ENCODE measurements around the gene ATP8B4. TPM values are rescaled to one million over a fixed set of nuclear protein-coding genes. Genes with fewer than 3 reads are reported as not detected.

Gene ATP8B4
- total RNA-seq, 5 donors from 2014 or later (not counting 1 experiment from before 2014, with no cell fraction given) = 0.72 to 2.4 (median 1.3) TPM

DNA sequence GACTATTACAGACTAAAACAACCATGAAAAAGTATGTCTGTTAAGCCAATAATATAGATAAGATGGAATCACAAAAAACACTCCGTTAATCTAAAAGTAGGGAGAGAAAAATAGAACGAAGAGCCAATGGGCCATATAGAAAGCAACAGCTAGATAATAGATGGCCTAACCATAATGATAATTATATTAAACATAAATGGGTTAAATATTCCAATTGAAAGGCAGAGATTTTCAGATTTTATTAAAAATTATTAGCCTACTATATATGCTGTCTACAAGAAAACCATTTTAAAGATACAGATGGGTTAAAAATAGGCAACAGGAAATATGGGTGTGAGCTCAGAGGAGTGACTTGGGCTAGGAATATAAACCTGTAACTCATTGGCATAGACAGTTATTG lies 76.3 kb downstream of the ATP8B4 start:
- no peak overlapping the region for H3K4me3 ChIP-seq (ENCODE audit: control insufficient read depth in 1 of 2, extremely low read depth in 1 of 2, low read length in 1 of 2)
- Mint-ChIP-seq H3K27me3 (peaks cover 0 to 4% of the 10 kb centered on the region in 2 donors), H3K4me3 (no peak overlapping the region), H3K27ac (no peak overlapping the region), H3K9me3 (peaks cover 10 to 14% (median 11%) of the 10 kb centered on the region in 3 donors), H3K4me1 (peaks cover 0 to 2% (median 0%) of the 10 kb centered on the region in 3 donors), H3K36me3 (no peaks in the 10 kb centered on the region)
- no peaks in the 10 kb centered on the region for H3K36me3 ChIP-seq (ENCODE audit: control insufficient read depth in 2 of 2, extremely low read depth in 1 of 2, insufficient read depth in 1 of 2, low read length in 1 of 2)
- DNase-seq (no peak), ATAC-seq (replicated peaks in 1 of 4) (no peak)
- H3K9me3 ChIP-seq = peaks cover 5% of the 10 kb centered on the region
- WGBS (ENCODE audit: insufficient coverage) = no CpG with 5 or more reads among the region's 2 CpGs
- no peaks in the 10 kb centered on the region for H3K4me1 ChIP-seq (ENCODE audit: control insufficient read depth in 1 of 2, extremely low read depth in 1 of 2, insufficient read depth in 2 of 2, low read length in 2 of 2)
- CTCF ChIA-PET = interaction anchor here in 1 of 2 donors (0.5 kb wide), 1 partner anchor 103 kb away, joined by 3 read pairs; no protein-coding TSS in a partner anchor
- H3K27ac ChIP-seq (ENCODE audit: low read length) = no peak overlapping the region
- POLR2A ChIA-PET = no interaction called here
- no peaks in the 10 kb centered on the region for H3K27me3 ChIP-seq (replicated peaks in 1 of 2; ENCODE audit: control insufficient read depth in 2 of 2, extremely low read depth in 1 of 2, insufficient read depth in 2 of 2, low read length in 1 of 2)

DNA sequence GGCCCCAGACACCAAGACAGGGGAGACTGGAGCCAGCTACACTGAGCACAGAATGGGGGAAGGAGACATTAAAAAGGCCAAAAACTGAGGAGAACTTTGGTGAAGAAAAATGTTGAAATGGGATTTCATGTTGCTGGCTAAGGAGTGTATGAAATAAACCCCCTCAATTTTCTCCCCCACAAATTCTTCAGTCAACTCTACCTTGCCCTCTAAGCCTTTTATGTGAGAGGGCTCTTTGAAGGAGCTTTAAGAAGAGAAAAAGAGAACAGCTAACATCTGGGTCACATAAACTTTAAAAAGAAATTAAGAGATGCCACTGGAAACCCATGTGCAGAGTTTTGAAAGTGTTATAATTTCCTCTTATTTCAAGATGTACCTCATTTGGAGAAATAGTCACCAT lies 88.6 kb downstream of the ATP8B4 start:
- H3K27ac ChIP-seq (ENCODE audit: low read length) = no peak overlapping the region
- ChIA-PET POLR2A (no interaction called here), CTCF (no interaction called here)
- no peak overlapping the region for H3K27ac Mint-ChIP-seq
- H3K4me3 ChIP-seq (ENCODE audit: control insufficient read depth in 1 of 2, extremely low read depth in 1 of 2, low read length in 1 of 2) = no peak overlapping the region
- peaks cover 1 to 4% of the 10 kb centered on the region in 2 donors for H3K27me3 Mint-ChIP-seq
- no peak for DNase-seq
- no peak for ATAC-seq (replicated peaks in 1 of 4)
- H3K27me3 ChIP-seq (replicated peaks in 1 of 2; ENCODE audit: control insufficient read depth in 2 of 2, extremely low read depth in 1 of 2, insufficient read depth in 2 of 2, low read length in 1 of 2) = no peaks in the 10 kb centered on the region
- H3K4me1 Mint-ChIP-seq = no peaks in the 10 kb centered on the region
- no peaks in the 10 kb centered on the region for H3K36me3 ChIP-seq (ENCODE audit: control insufficient read depth in 2 of 2, extremely low read depth in 1 of 2, insufficient read depth in 1 of 2, low read length in 1 of 2)
- no peak overlapping the region for H3K4me3 Mint-ChIP-seq
- no peaks in the 10 kb centered on the region for H3K9me3 ChIP-seq
- H3K4me1 ChIP-seq (ENCODE audit: control insufficient read depth in 1 of 2, extremely low read depth in 1 of 2, insufficient read depth in 2 of 2, low read length in 2 of 2) = no peaks in the 10 kb centered on the region
- no peaks in the 10 kb centered on the region for H3K36me3 Mint-ChIP-seq
- no peaks in the 10 kb centered on the region for H3K9me3 Mint-ChIP-seq

DNA sequence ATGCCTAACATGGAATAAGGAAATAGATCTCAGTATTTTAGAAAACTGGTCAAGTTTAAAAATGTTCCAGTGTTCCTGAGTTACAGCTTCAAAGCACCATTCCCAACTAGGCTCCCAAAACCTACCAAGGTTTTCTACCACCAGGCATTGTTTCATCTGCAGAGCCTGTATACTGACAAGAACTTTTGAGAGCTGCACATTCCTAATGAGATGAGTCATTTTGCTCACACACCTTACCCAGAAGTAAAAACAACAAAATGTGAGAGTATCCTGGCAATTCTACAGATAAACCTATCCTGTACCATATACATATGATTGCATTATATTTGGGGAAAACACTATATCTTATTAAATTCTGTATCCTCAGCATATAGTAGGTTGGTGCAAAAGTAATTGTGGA lies 90.7 kb downstream of the ATP8B4 start:
- Histone ChIP-seq H3K36me3 (ENCODE audit: control insufficient read depth in 2 of 2, extremely low read depth in 1 of 2, insufficient read depth in 1 of 2, low read length in 1 of 2) (no peaks in the 10 kb centered on the region), H3K4me3 (ENCODE audit: control insufficient read depth in 1 of 2, extremely low read depth in 1 of 2, low read length in 1 of 2) (no peak overlapping the region), H3K4me1 (ENCODE audit: control insufficient read depth in 1 of 2, extremely low read depth in 1 of 2, insufficient read depth in 2 of 2, low read length in 2 of 2) (no peaks in the 10 kb centered on the region), H3K9me3 (no peaks in the 10 kb centered on the region), H3K27ac (ENCODE audit: low read length) (no peak overlapping the region), H3K27me3 (replicated peaks in 1 of 2; ENCODE audit: control insufficient read depth in 2 of 2, extremely low read depth in 1 of 2, insufficient read depth in 2 of 2, low read length in 1 of 2) (no peaks in the 10 kb centered on the region)
- no peak for ATAC-seq (replicated peaks in 1 of 4)
- Mint-ChIP-seq H3K36me3 (no peaks in the 10 kb centered on the region), H3K27me3 (peaks cover 0 to 4% of the 10 kb centered on the region in 2 donors), H3K4me3 (no peak overlapping the region), H3K4me1 (no peaks in the 10 kb centered on the region), H3K9me3 (no peaks in the 10 kb centered on the region), H3K27ac (no peak overlapping the region)
- CTCF ChIA-PET = no interaction called here
- POLR2A ChIA-PET = no interaction called here
- no peak for DNase-seq

DNA sequence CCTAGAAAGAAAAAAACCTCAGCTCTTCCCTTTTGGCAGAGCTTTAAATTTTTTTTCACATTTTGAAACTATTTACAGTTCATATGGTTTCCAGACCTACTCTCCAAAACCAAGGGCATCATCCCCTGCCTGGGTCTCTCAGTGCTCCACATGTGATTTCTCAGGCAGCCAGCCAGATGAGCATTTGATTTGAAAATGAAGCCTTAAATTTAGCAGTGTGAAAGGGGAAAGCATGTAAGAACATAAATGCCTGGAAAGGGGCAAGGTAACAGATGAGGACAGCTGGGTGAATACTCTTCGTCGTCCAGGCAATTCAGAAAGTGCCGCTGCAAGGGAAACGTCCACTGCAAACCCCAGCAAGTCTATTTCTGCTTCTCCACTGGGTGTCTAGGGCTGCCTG lies 94.8 kb downstream of the ATP8B4 start:
- H3K4me3 ChIP-seq (ENCODE audit: control insufficient read depth in 1 of 2, extremely low read depth in 1 of 2, low read length in 1 of 2) = no peak overlapping the region
- CTCF ChIA-PET = interaction anchor here in 1 of 2 donors (0.6 kb wide), 1 partner anchor 59 kb away, joined by 3 read pairs; no protein-coding TSS in a partner anchor
- H3K9me3 Mint-ChIP-seq = no peaks in the 10 kb centered on the region
- H3K9me3 ChIP-seq = no peaks in the 10 kb centered on the region
- ATAC-seq (replicated peaks in 1 of 4) (no peak), DNase-seq (no peak)
- 92% methylated on average over 4 of the region's 4 CpGs for WGBS (ENCODE audit: insufficient coverage)
- POLR2A ChIA-PET = no interaction called here
- H3K27ac Mint-ChIP-seq = no peak overlapping the region
- H3K4me1 Mint-ChIP-seq = no peaks in the 10 kb centered on the region
- peaks cover 3 to 4% of the 10 kb centered on the region in 2 donors for H3K27me3 Mint-ChIP-seq
- H3K36me3 ChIP-seq (ENCODE audit: control insufficient read depth in 2 of 2, extremely low read depth in 1 of 2, insufficient read depth in 1 of 2, low read length in 1 of 2) = no peaks in the 10 kb centered on the region
- H3K27ac ChIP-seq (ENCODE audit: low read length) = no peak overlapping the region
- no peak overlapping the region for H3K4me3 Mint-ChIP-seq
- H3K27me3 ChIP-seq (replicated peaks in 1 of 2; ENCODE audit: control insufficient read depth in 2 of 2, extremely low read depth in 1 of 2, insufficient read depth in 2 of 2, low read length in 1 of 2) = no peaks in the 10 kb centered on the region
- no peaks in the 10 kb centered on the region for H3K4me1 ChIP-seq (ENCODE audit: control insufficient read depth in 1 of 2, extremely low read depth in 1 of 2, insufficient read depth in 2 of 2, low read length in 2 of 2)
- H3K36me3 Mint-ChIP-seq = no peaks in the 10 kb centered on the region

DNA sequence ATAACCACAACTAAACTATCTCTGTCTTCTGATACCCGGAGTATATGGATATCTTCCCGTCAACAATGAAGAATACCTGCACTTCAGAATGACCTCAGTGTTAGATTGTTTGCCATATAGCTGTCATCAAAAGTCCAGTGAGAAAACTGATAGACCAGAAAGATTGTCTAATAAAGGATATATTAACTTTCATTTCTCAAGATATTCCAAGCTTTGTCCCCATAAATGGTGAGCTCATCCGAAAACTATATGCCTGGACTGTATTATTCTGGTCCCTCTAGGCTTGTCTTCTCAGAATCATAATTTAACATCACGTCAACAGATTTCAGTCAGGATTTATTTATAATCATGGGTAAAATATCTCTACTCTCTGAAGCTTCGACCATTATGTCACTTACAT lies 100.5 kb downstream of the ATP8B4 start:
- CTCF ChIA-PET = no interaction called here

DNA sequence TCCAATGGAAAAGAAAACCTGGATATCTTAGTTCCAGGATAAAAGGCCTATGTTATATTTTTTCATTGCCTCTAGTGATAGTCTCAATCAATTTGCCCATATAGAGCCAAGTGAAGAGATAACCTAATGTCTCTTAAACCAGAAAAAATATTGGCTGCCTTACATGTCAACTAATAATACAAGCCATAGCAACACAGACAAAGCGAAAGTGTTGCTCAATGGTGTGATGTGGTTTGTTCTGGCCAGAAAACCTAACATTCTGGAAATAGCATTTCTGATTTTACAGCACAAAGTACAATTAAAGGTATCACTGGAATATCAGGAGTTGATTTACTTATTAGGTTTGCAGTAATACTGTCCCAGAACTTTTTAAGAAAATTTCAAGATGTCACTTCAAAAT lies 101.5 kb downstream of the ATP8B4 start:
- Histone ChIP-seq H3K4me1 (ENCODE audit: control insufficient read depth in 1 of 2, extremely low read depth in 1 of 2, insufficient read depth in 2 of 2, low read length in 2 of 2) (no peaks in the 10 kb centered on the region), H3K4me3 (ENCODE audit: control insufficient read depth in 1 of 2, extremely low read depth in 1 of 2, low read length in 1 of 2) (no peak overlapping the region)

More for the DNA sequence above, 100.5 kb downstream of the ATP8B4 start:
- Histone ChIP-seq H3K36me3 (ENCODE audit: control insufficient read depth in 2 of 2, extremely low read depth in 1 of 2, insufficient read depth in 1 of 2, low read length in 1 of 2) (no peaks in the 10 kb centered on the region), H3K4me1 (ENCODE audit: control insufficient read depth in 1 of 2, extremely low read depth in 1 of 2, insufficient read depth in 2 of 2, low read length in 2 of 2) (no peaks in the 10 kb centered on the region), H3K27ac (ENCODE audit: low read length) (no peak overlapping the region), H3K4me3 (ENCODE audit: control insufficient read depth in 1 of 2, extremely low read depth in 1 of 2, low read length in 1 of 2) (no peak overlapping the region), H3K9me3 (no peaks in the 10 kb centered on the region), H3K27me3 (replicated peaks in 1 of 2; ENCODE audit: control insufficient read depth in 2 of 2, extremely low read depth in 1 of 2, insufficient read depth in 2 of 2, low read length in 1 of 2) (no peaks in the 10 kb centered on the region)
- no peaks in the 10 kb centered on the region for H3K4me1 Mint-ChIP-seq
- H3K36me3 Mint-ChIP-seq = no peaks in the 10 kb centered on the region
- POLR2A ChIA-PET = no interaction called here
- no peak for ATAC-seq (replicated peaks in 1 of 4)
- no peak overlapping the region for H3K27ac Mint-ChIP-seq
- no peak overlapping the region for H3K4me3 Mint-ChIP-seq
- DNase-seq = no peak
- H3K27me3 Mint-ChIP-seq = peaks cover 0 to 4% of the 10 kb centered on the region in 2 donors
- WGBS (ENCODE audit: insufficient coverage) = no CpG with 5 or more reads among the region's 5 CpGs
- H3K9me3 Mint-ChIP-seq = no peaks in the 10 kb centered on the region

DNA sequence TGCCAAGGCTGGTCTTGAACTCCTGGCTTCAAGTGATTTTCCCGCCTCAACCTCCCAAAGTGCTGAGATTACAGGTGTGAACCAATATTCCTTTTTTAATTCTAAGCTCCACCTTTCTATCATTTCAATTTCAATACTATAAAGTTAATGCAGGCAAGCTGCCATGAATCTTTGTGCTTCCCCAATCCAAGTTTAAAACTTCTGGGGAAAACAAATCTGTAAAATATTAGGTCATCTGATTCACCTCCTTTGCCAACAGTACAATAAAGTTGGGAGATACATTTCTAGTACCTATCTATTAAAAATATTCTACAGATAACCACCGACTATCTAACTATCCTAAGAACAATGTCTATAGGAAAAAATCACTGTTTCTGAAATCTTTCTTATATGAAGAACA lies 102.1 kb downstream of the ATP8B4 start:
- no peaks in the 10 kb centered on the region for H3K4me1 Mint-ChIP-seq
- H3K9me3 Mint-ChIP-seq = no peaks in the 10 kb centered on the region
- H3K4me3 ChIP-seq (ENCODE audit: control insufficient read depth in 1 of 2, extremely low read depth in 1 of 2, low read length in 1 of 2) = no peak overlapping the region
- no peak overlapping the region for H3K27ac Mint-ChIP-seq
- H3K4me1 ChIP-seq (ENCODE audit: control insufficient read depth in 1 of 2, extremely low read depth in 1 of 2, insufficient read depth in 2 of 2, low read length in 2 of 2) = no peaks in the 10 kb centered on the region
- no peaks in the 10 kb centered on the region for H3K36me3 ChIP-seq (ENCODE audit: control insufficient read depth in 2 of 2, extremely low read depth in 1 of 2, insufficient read depth in 1 of 2, low read length in 1 of 2)
- ChIA-PET CTCF (interaction anchor here in 1 of 2 donors (0.6 kb wide), 1 partner anchor 1163 kb away, joined by 4 read pairs; no protein-coding TSS in a partner anchor), POLR2A (no interaction called here)
- H3K27me3 ChIP-seq (replicated peaks in 1 of 2; ENCODE audit: control insufficient read depth in 2 of 2, extremely low read depth in 1 of 2, insufficient read depth in 2 of 2, low read length in 1 of 2) = no peaks in the 10 kb centered on the region
- 80% methylated on average over 1 of the region's 2 CpGs for WGBS (ENCODE audit: insufficient coverage)
- H3K36me3 Mint-ChIP-seq = no peaks in the 10 kb centered on the region
- H3K27ac ChIP-seq (ENCODE audit: low read length) = no peak overlapping the region
- ATAC-seq (replicated peaks in 1 of 4) (no peak), DNase-seq (no peak)
- H3K27me3 Mint-ChIP-seq = peaks cover 6 to 10% of the 10 kb centered on the region in 2 donors
- no peaks in the 10 kb centered on the region for H3K9me3 ChIP-seq
- no peak overlapping the region for H3K4me3 Mint-ChIP-seq

More for the DNA sequence above, 101.5 kb downstream of the ATP8B4 start:
- Mint-ChIP-seq H3K27ac (no peak overlapping the region), H3K4me3 (no peak overlapping the region), H3K36me3 (no peaks in the 10 kb centered on the region), H3K27me3 (peaks cover under 1 to 5% of the 10 kb centered on the region in 2 donors), H3K4me1 (no peaks in the 10 kb centered on the region), H3K9me3 (no peaks in the 10 kb centered on the region)
- CTCF ChIA-PET = interaction anchor here in 1 of 2 donors (0.6 kb wide), 1 partner anchor 1164 kb away, joined by 4 read pairs; no protein-coding TSS in a partner anchor
- Histone ChIP-seq H3K27ac (ENCODE audit: low read length) (no peak overlapping the region), H3K36me3 (ENCODE audit: control insufficient read depth in 2 of 2, extremely low read depth in 1 of 2, insufficient read depth in 1 of 2, low read length in 1 of 2) (no peaks in the 10 kb centered on the region), H3K9me3 (no peaks in the 10 kb centered on the region), H3K27me3 (replicated peaks in 1 of 2; ENCODE audit: control insufficient read depth in 2 of 2, extremely low read depth in 1 of 2, insufficient read depth in 2 of 2, low read length in 1 of 2) (no peaks in the 10 kb centered on the region)
- POLR2A ChIA-PET = no interaction called here
- DNase-seq (no peak), ATAC-seq (replicated peaks in 1 of 4) (no peak)
- no CpG with 5 or more reads among the region's 1 CpG for WGBS (ENCODE audit: insufficient coverage)

Data from T-cell (primary cell).